ENCODE results near the gene POU2F3. TPM values are rescaled to one million over a fixed set of nuclear protein-coding genes. Genes with fewer than 3 reads are reported as not detected.
A peak's percentile ranks its signal among the peaks of the same experiment; 100 is the strongest.

The POU2F3 gene
- total and polyA plus RNA-seq, 2 of the 8 experiments (the other 6 are each of a cell fraction or from before 2014, with no cell fraction given): 1.0 to 2.1 TPM

GRCh38 chr11:120196826-120197225, 43.1 kb upstream of the POU2F3 start:
- H3K79me2 ChIP-seq (ENCODE audit: control insufficient read depth in 1 of 2, insufficient read depth in 2 of 2, low read length in 2 of 2): no peaks in the 10 kb centered on the region
- H3K4me1 ChIP-seq (replicated peaks in 1 of 4; ENCODE audit: control insufficient read depth in 3 of 4, insufficient read depth in 4 of 4, low read length in 3 of 4): peaks cover 4 to 28% (median 20%) of the 10 kb centered on the region in 4 experiments
- FAIRE-seq (no peak), DNase-seq (ENCODE audit: low read depth in 1 of 2, low spot score in 2 of 2) (no peak)
- WGBS, 2 experiments (ENCODE audit: extremely low coverage in 1 of 2, insufficient coverage in 1 of 2, insufficient read length in 1 of 2, insufficient replicate concordance in 2 of 2, low coverage in 1 of 2, low lambda C conversion rate in 2 of 2, missing lambda C conversion rate in 1 of 2): 79% methylated on average over 6 of the region's 6 CpGs; no CpG with 5 or more reads in 1 of the 2 experiments
- no peak overlapping the region for H3K56ac ChIP-seq (replicated peaks; ENCODE audit: insufficient read length, low read depth, low read length)
- no peak for TF ChIP-seq EZH2 (IDR thresholded peaks at IDR 0.05; ENCODE audit: low read depth, low read length, severe bottlenecking)
- TF ChIP-seq FOSL1 (IDR thresholded peaks at IDR 0.05; ENCODE audit: insufficient read depth, low read depth, low read length): no peak
- no peak for TF ChIP-seq BRCA1 (IDR thresholded peaks at IDR 0.05; ENCODE audit: low read depth, low read length)
- no peak for TF ChIP-seq NRF1 (IDR thresholded peaks at IDR 0.05; ENCODE audit: low read depth, low read length)
- no peak for TF ChIP-seq HDAC6 (IDR thresholded peaks at IDR 0.05; ENCODE audit: low read depth, low read length)
- TF ChIP-seq TCF12 (IDR thresholded peaks at IDR 0.05; ENCODE audit: low read depth, low read length): no peak
- no peak for TF ChIP-seq NANOG (IDR thresholded peaks at IDR 0.05; ENCODE audit: insufficient read depth, low read depth, low read length, poor library complexity, severe bottlenecking)
- TF ChIP-seq USF2 (IDR thresholded peaks at IDR 0.05; ENCODE audit: low read length): no peak
- no peak for TF ChIP-seq GABPA (IDR thresholded peaks at IDR 0.05; ENCODE audit: borderline replicate concordance, insufficient read depth, low read length)
- TF ChIP-seq CBX5 (IDR thresholded peaks at IDR 0.05; ENCODE audit: low read depth, low read length): no peak
- no peak for TF ChIP-seq BACH1 (IDR thresholded peaks at IDR 0.05; ENCODE audit: low read length)
- H3K36me3 ChIP-seq (ENCODE audit: control insufficient read depth in 2 of 4, insufficient read depth in 4 of 4, low read length in 3 of 4): no peaks in the 10 kb centered on the region
- H2AK5ac ChIP-seq (ENCODE audit: low read depth, low read length): no peak overlapping the region
- no peak overlapping the region for H2BK120ac ChIP-seq (replicated peaks; ENCODE audit: low read depth, low read length)
- no peak overlapping the region for H4K8ac ChIP-seq (ENCODE audit: extremely low read depth, insufficient read depth, low read length)
- 0 out of 2 replicates have a peak overlapping the region, but pooled peaks have one; percentile 13 for H2BK20ac ChIP-seq (ENCODE audit: low read length)
- H3K4ac ChIP-seq (replicated peaks; ENCODE audit: insufficient read length, low read depth, low read length): no peak overlapping the region
- H3K4me3 ChIP-seq (ENCODE audit: extremely low read depth in 1 of 4, insufficient read depth in 2 of 4, low read depth in 3 of 4, low read length in 4 of 4): no peak overlapping the region
- H3K27ac ChIP-seq (ENCODE audit: low read depth, low read length): no peak overlapping the region
- H4K5ac ChIP-seq (ENCODE audit: insufficient read length, low read depth, low read length): no peak overlapping the region
- H3K14ac ChIP-seq (ENCODE audit: insufficient read length): no peak overlapping the region
- H3K9ac ChIP-seq (replicated peaks in 1 of 4; ENCODE audit: extremely low read depth in 1 of 4, low read depth in 3 of 4, low read length in 3 of 4): no peak overlapping the region
- 0 out of 2 replicates have a peak overlapping the region, but pooled peaks have one; percentile 52 for H2BK12ac ChIP-seq (ENCODE audit: low read depth, low read length)
- peak overlapping the region in 1 of 2 experiments; percentile 44; a peak in 1 of 4 replicates for H3K4me2 ChIP-seq (ENCODE audit: insufficient read depth in 1 of 2, low read depth in 2 of 2, low read length in 2 of 2)
- POLR2A ChIA-PET (ENCODE audit: partially characterized antibody): interaction anchor here (0.8 to 1.2 kb wide), 3 partner anchors 9 to 40 kb away, joined by 3 read pairs; no protein-coding TSS in a partner anchor
- no peak overlapping the region for H4K91ac ChIP-seq (replicated peaks; ENCODE audit: insufficient read length, low read length)
- H3K23ac ChIP-seq (ENCODE audit: insufficient read length): no peak overlapping the region
- no peaks in the 10 kb centered on the region for H3K23me2 ChIP-seq (ENCODE audit: low read depth, low read length)
- no peaks in the 10 kb centered on the region for H3K79me1 ChIP-seq (ENCODE audit: low read depth, low read length)
- H3K27me3 ChIP-seq (replicated peaks in 1 of 4; ENCODE audit: control insufficient read depth in 3 of 4, extremely low read depth in 1 of 4, insufficient read depth in 3 of 4, low read length in 3 of 4): peaks cover 3 to 41% (median 38%) of the 10 kb centered on the region in 4 experiments
- H3K18ac ChIP-seq (ENCODE audit: extremely low read depth, low read length): no peak overlapping the region
- no peak overlapping the region for H2BK5ac ChIP-seq (ENCODE audit: low read depth, low read length)
- no peak overlapping the region for H2BK15ac ChIP-seq (ENCODE audit: low read length)
- no peaks in the 10 kb centered on the region for H4K20me1 ChIP-seq (replicated peaks in 1 of 2; ENCODE audit: control insufficient read depth in 1 of 2, insufficient read depth in 2 of 2, low read length in 2 of 2)
- H2AFZ ChIP-seq (ENCODE audit: low read length): no peak overlapping the region
- H3K9me3 ChIP-seq (ENCODE audit: insufficient read depth in 2 of 2, low read depth in 1 of 2, low read length in 1 of 2): no peaks in the 10 kb centered on the region
- CTCF ChIA-PET (ENCODE audit: partially characterized antibody): interaction anchor here (0.8 to 17.5 kb wide), 11 partner anchors 11 to 107 kb away, joined by 3 to 237 read pairs (median 6); no protein-coding TSS in a partner anchor
